Calu3 (cell line): ENCODE measurements around the gene UROC1. TPM values are rescaled to one million over a fixed set of nuclear protein-coding genes. Genes with fewer than 3 reads are reported as not detected.
A peak's percentile ranks its signal among the peaks of the same experiment; 100 is the strongest.

Experiments
- BruUV-seq: library from RNA; stranded (reverse); fragments of 400-500 nt; replicated peaks from 2 replicates; lab custom pipeline; 2021; lab: Mats Ljungman, UMichigan
- CTCF ChIA-PET: fragments of 300-600 bp; sonication (Branson Sonifier 250); formaldehyde crosslinking; loops from one replicate; lab custom pipeline; 2022; ENCODE audit warnings: antibody characterized with exemption; lab: Charles Lee
- DNase-seq: peaks from one replicate; pipeline ENCODE4 v3.0.0; 2022
- H3K27ac Mint-ChIP-seq: one replicate; pipeline ENCODE4 v1.8.0; 2022; ENCODE audit warnings: mixed read lengths; ENCODE audit not compliant: unreplicated experiment
- H3K27me3 Mint-ChIP-seq: one replicate; pipeline ENCODE4 v1.8.0; 2022; ENCODE audit warnings: mixed read lengths; ENCODE audit not compliant: unreplicated experiment
- H3K36me3 Mint-ChIP-seq: one replicate; pipeline ENCODE4 v1.8.0; 2022; ENCODE audit warnings: mild to moderate bottlenecking, moderate library complexity, mixed read lengths; ENCODE audit not compliant: insufficient read depth, unreplicated experiment
- H3K4me1 Mint-ChIP-seq: one replicate; pipeline ENCODE4 v1.8.0; 2022; ENCODE audit warnings: mild to moderate bottlenecking, low read depth, mixed read lengths; ENCODE audit not compliant: unreplicated experiment
- H3K4me3 Mint-ChIP-seq: one replicate; pipeline ENCODE4 v1.8.0; 2022; ENCODE audit warnings: mild to moderate bottlenecking, low read depth, moderate library complexity, mixed read lengths; ENCODE audit not compliant: unreplicated experiment
- H3K9me3 Mint-ChIP-seq: one replicate; pipeline ENCODE4 v1.8.0; 2022; ENCODE audit warnings: low read depth, mixed read lengths; ENCODE audit not compliant: unreplicated experiment
- CTCF ChIP-seq: fragments of 200-600 bp; IDR thresholded peaks from one replicate; pipeline ENCODE4 v1.8.0; 2022; ENCODE audit warnings: antibody characterized with exemption; ENCODE audit not compliant: unreplicated experiment
- intact Hi-C: fragments of 100-400 bp; cut with micrococcal nuclease; formaldehyde crosslinking; loops from one replicate; pipeline ENCODE4 v1.10.0; 2022; ENCODE audit not compliant: unreplicated experiment
- total RNA-seq: library from RNA; stranded (reverse); gene quantifications from 2 replicates; pipeline ENCODE4 v1.2.3, GENCODE V29; 2022

Gene UROC1
- total RNA-seq, 1 experiment from 2014 or later: not detected

- Mint-ChIP-seq H3K4me3 (no peak overlapping the region), H3K4me1 (peaks cover 20% of the 10 kb centered on the region), H3K27ac (no peak overlapping the region), H3K27me3 (peaks cover 40% of the 10 kb centered on the region), H3K9me3 (no peaks in the 10 kb centered on the region), H3K36me3 (peaks cover 5% of the 10 kb centered on the region)
- intact Hi-C loops: loop anchor here (10.0 kb wide), 2 partner anchors 128 to 928 kb away; partner anchors contain the start of gene TXNRD3
- CTCF ChIA-PET: interaction anchor here (1.3 kb wide), 1 partner anchor 14 kb away, joined by 3 read pairs; no protein-coding TSS in a partner anchor
- no TSS peak for BruUV-seq
- TF ChIP-seq CTCF: no peak
- DNase-seq: no peak
Observed at GRCh38 chr3:126526668-126527005, 9.1 kb upstream of the UROC1 start.

DNA sequence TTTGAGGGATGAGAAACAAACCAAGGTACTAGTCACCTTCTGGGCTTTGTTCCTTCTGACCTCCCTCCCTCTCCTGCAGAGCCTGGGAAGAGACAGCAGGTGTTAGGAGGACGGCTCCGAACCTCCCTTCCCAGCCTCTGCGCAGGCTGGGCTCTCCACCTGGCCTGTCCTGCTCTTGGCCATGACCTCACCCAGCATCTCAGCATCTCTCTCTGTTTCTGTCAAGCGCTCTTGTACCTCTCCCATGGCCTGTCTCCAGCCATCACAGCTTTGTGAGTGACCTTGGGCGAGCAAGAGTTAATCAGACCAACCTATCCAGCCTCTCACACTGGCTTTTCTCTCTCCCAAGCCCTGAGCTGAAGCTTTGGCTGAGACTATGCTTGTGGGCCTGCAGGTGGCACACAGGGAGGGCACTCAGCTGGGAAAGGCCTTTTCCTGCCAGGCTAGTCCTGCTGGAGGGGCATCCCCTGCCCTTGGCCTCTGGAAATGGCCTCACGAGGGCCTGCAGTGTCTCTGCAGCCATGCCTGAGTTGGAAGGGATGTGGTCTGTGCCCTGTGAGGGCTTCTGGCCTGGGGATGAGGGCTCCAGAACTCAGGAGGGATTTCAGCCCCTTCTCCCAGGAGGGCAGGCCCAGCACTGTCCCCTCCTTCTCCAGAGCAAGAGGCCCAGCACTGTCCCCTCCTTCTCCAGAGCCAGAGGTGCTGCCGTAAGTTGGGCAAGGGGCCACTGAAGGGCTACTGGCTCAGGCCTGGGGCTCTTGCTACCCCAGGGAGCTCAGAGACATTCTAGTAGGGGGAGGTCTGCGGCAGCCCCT is 8.5 kb upstream of the UROC1 start:
- Mint-ChIP-seq H3K27ac (no peak overlapping the region), H3K27me3 (peaks cover 43% of the 10 kb centered on the region), H3K4me1 (peaks cover 20% of the 10 kb centered on the region), H3K9me3 (no peaks in the 10 kb centered on the region), H3K4me3 (no peak overlapping the region), H3K36me3 (peaks cover 5% of the 10 kb centered on the region)
- BruUV-seq: no TSS peak
- DNase-seq: no peak
- no peak for TF ChIP-seq CTCF
- intact Hi-C loops: loop anchor here (10.0 kb wide), 2 partner anchors 129 to 929 kb away; partner anchors contain the start of gene TXNRD3
- CTCF ChIA-PET: interaction anchor here (1.3 kb wide), 1 partner anchor 14 kb away, joined by 3 read pairs; no protein-coding TSS in a partner anchor

GRCh38 chr3:126525091-126525852 is 7.7 kb upstream of the UROC1 start:
- Mint-ChIP-seq H3K27me3 (peaks cover 51% of the 10 kb centered on the region), H3K27ac (no peak overlapping the region), H3K4me3 (peak overlapping the region; percentile 68), H3K9me3 (no peaks in the 10 kb centered on the region), H3K4me1 (peaks cover 20% of the 10 kb centered on the region), H3K36me3 (peaks cover 5% of the 10 kb centered on the region)
- no peak for DNase-seq
- CTCF ChIA-PET: interaction anchor here (0.6 to 1.1 kb wide), 2 partner anchors 13 to 944 kb away, joined by 3 read pairs; no protein-coding TSS in a partner anchor
- TF ChIP-seq CTCF: no peak
- BruUV-seq: no TSS peak
- intact Hi-C loops: loop anchor here (10.0 kb wide), 2 partner anchors 130 to 930 kb away; partner anchors contain the start of gene TXNRD3

GRCh38 chr3:126524429-126524988 is 6.9 kb upstream of the UROC1 start:
- peak; percentile 42 for DNase-seq
- CTCF ChIA-PET: interaction anchor here (0.6 to 1.1 kb wide), 2 partner anchors 13 to 943 kb away, joined by 3 read pairs; no protein-coding TSS in a partner anchor
- no TSS peak for BruUV-seq
- intact Hi-C loops: loop anchor here (1.0 to 10.0 kb wide), 4 partner anchors 93 to 1018 kb away; partner anchors contain the start of gene TXNRD3
- Mint-ChIP-seq H3K27me3 (peaks cover 58% of the 10 kb centered on the region), H3K4me3 (peak overlapping the region; percentile 68), H3K9me3 (no peaks in the 10 kb centered on the region), H3K4me1 (peaks cover 20% of the 10 kb centered on the region), H3K27ac (no peak overlapping the region), H3K36me3 (peaks cover under 1% of the 10 kb centered on the region)
- TF ChIP-seq CTCF: no peak
